GM19099 (cell line): Measurements from ENCODE around the gene COA4.

Experiments used
- POLR2A ChIP-seq: IDR thresholded peaks from 3 replicates; pipeline ENCODE4 v1.6.1; 2011; ENCODE audit warnings: low read depth; ENCODE audit not compliant: insufficient read length; ENCODE audit errors: extremely low read depth

COA4 gene

GRCh38 chr11:73833067-73833466 is 43.6 kb downstream of the COA4 start:
- no peak for TF ChIP-seq POLR2A

DNA sequence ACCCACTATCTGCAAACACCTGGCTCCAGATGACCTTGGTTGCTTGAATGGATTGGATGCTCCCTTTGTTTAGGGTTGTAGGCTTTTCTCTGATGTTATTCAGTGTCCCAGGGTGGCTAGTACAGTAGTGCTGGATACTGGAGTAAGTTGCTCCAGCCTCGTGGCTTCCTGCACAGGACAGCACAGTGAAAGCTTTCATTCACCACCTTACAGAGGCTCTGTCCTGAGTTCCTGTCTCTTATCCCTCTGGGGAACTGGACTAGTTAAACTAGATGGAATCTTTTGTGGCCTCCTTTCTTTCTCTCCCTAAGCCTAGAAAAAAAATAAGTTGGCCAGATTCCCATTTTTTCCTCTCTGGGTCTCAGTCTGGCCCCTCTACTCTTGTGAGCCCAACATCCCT is 46.4 kb downstream of the COA4 start:
- TF ChIP-seq POLR2A = no peak
